K562 (cell line): ENCODE measurements around the gene UBE3B. TPM values are rescaled to one million over a fixed set of nuclear protein-coding genes. Genes with fewer than 3 reads are reported as not detected.

Experiments
- ATAC-seq: fragments of 200-7000 bp; cut with Tn5 transposase; 3 replicates; pipeline ENCODE4 v1.9.1; 2020; ENCODE audit warnings: moderate library complexity
- BruUV-seq: library from RNA; stranded (reverse); fragments of 400-500 nt; replicated peaks from 2 replicates; lab custom pipeline; 2021; lab: Mats Ljungman, UMichigan
- CTCF ChIA-PET: fragments of 300-600 bp; formaldehyde crosslinking; extraction: SDS; loops from one replicate; lab custom pipeline; 2021; ENCODE audit warnings: low intra/inter-chr PET ratio; lab: Yijun Ruan, JAX
- POLR2A ChIA-PET: fragments of 300-600, 350-650 bp; sonication (Branson Sonifier 250); formaldehyde crosslinking; extraction: SDS; loops from one replicate; lab custom pipeline; 2021; ENCODE audit warnings: antibody characterized with exemption, inconsistent platforms; lab: Yijun Ruan, JAX
- DNase-seq, 4 experiments: peaks; one replicate each; pipeline versions ENCODE4 v3.0.0 to v3.0.0-alpha.2; 2011 to 2018; ENCODE audit warnings: low spot score in 3 of 4, mixed read lengths in 3 of 4; ENCODE audit errors: extremely low read depth in 1 of 4
- FAIRE-seq: peaks from 2 replicates; lab custom pipeline; 2011; peaks lifted over from hg19 to GRCh38; lab: Jason Lieb, UNC
- H2AFZ ChIP-seq: 2 replicates; pipeline ENCODE4 v1.6.0; 2011; ENCODE audit warnings: low read depth, low read length, control low read depth, inconsistent platforms
- H3K27ac ChIP-seq: fragments of 200-600 bp; 3 replicates; pipeline ENCODE4 v1.8.0; 2011; ENCODE audit warnings: low read depth, mild to moderate bottlenecking, control low read depth, inconsistent platforms, low read length, moderate library complexity, mixed read lengths; ENCODE audit errors: extremely low read depth
- H3K27me3 ChIP-seq, 2 experiments: fragments of 300-600 bp in 1 of 2; 2 replicates in 1 of 2; 3 replicates in 1 of 2; pipeline versions ENCODE4 v1.6.0 to v1.8.0; 2011; ENCODE audit warnings: inconsistent platforms in 2 of 2, low read length in 2 of 2, mild to moderate bottlenecking in 1 of 2, mixed read lengths in 1 of 2, moderate library complexity in 1 of 2; ENCODE audit not compliant: control insufficient read depth in 2 of 2, insufficient read depth in 2 of 2
- H3K36me3 ChIP-seq: fragments of 300-600 bp; 3 replicates; pipeline ENCODE4 v1.8.0; 2011; ENCODE audit warnings: mild to moderate bottlenecking, low read length, inconsistent platforms; ENCODE audit not compliant: control insufficient read depth, insufficient read depth
- H3K4me1 ChIP-seq, 2 experiments: fragments of 200-600 bp in 1 of 2; replicated peaks in 1 of 2; 2 replicates in 1 of 2; 3 replicates in 1 of 2; pipeline versions ENCODE4 v1.5.1 to v1.8.0; 2011; ENCODE audit warnings: inconsistent platforms in 2 of 2, low read length in 2 of 2, mild to moderate bottlenecking in 1 of 2, mixed read lengths in 1 of 2, moderate library complexity in 1 of 2; ENCODE audit not compliant: control insufficient read depth in 2 of 2, insufficient read depth in 2 of 2
- H3K4me2 ChIP-seq: 2 replicates; pipeline ENCODE4 v1.6.1; 2011; ENCODE audit warnings: low read length, control low read depth, inconsistent platforms, mixed read lengths; ENCODE audit not compliant: insufficient read depth
- H3K4me3 ChIP-seq: fragments of 200-600 bp; sonication (generic), shearing (Covaris generic); 2 replicates; pipeline ENCODE4 v1.5.1; 2016; ENCODE audit warnings: control low read depth, inconsistent platforms
- H3K79me2 ChIP-seq: fragments of 200-600 bp; 3 replicates; pipeline ENCODE4 v1.8.0; 2011; ENCODE audit warnings: low read length, inconsistent platforms; ENCODE audit not compliant: control insufficient read depth, insufficient read depth
- H3K9ac ChIP-seq, 2 experiments: 2 replicates each; pipeline versions ENCODE4 v1.6.0 to v1.6.1; 2011; ENCODE audit warnings: low read depth in 2 of 2, low read length in 2 of 2, control low read depth in 1 of 2, inconsistent platforms in 1 of 2, mild to moderate bottlenecking in 1 of 2, mixed read lengths in 1 of 2; ENCODE audit not compliant: insufficient read depth in 1 of 2
- H3K9me1 ChIP-seq: one replicate; pipeline ENCODE4 v1.6.0; 2011; ENCODE audit warnings: inconsistent platforms, mild to moderate bottlenecking, low read length, moderate library complexity; ENCODE audit not compliant: control insufficient read depth, insufficient read depth
- H3K9me3 ChIP-seq: replicated peaks from 2 replicates; pipeline ENCODE4 v1.5.1; 2011; ENCODE audit warnings: low read depth, low read length, inconsistent platforms; ENCODE audit not compliant: control insufficient read depth, insufficient read depth
- H4K20me1 ChIP-seq: replicated peaks from 2 replicates; pipeline ENCODE4 v1.6.1; 2011; ENCODE audit warnings: low read length, inconsistent platforms, mixed read lengths; ENCODE audit not compliant: control insufficient read depth, insufficient read depth
- CEBPB ChIP-seq: fragments of 450-650 bp; IDR thresholded peaks from 2 replicates; pipeline ENCODE4 v1.6.1; 2016; ENCODE audit warnings: missing genetic modification characterization, missing compliant biosample characterization
- CEBPG ChIP-seq, 3 experiments: fragments of 200-800 bp in 1 of 3; sonication (Bioruptor generic) in 1 of 3; sonication (generic) in 1 of 3; formaldehyde crosslinking in 1 of 3; IDR thresholded peaks in 2 of 3; conservative IDR thresholded peaks in 1 of 3; 2 replicates each; pipeline versions ENCODE4 v1.6.1 to v1.8.0; 2016 to 2022; ENCODE audit warnings: missing compliant biosample characterization in 2 of 3, missing genetic modification characterization in 2 of 3, mild to moderate bottlenecking in 1 of 3, missing genetic modification reagents in 1 of 3
- PKNOX1 ChIP-seq: fragments of 450-650 bp; IDR thresholded peaks from 2 replicates; pipeline ENCODE4 v1.6.1; 2016
- ZNF444 ChIP-seq: fragments of 250-450 bp; sonication (Bioruptor Pico); IDR thresholded peaks from 2 replicates; pipeline ENCODE4 v1.4.0; 2020; ENCODE audit warnings: mild to moderate bottlenecking, moderate library complexity
- WGBS: fragments of 100-300 bp; shearing (Covaris generic); methylation state at CpG from one replicate; pipeline ENCODE4 v1.1.6; 2016; ENCODE audit warnings: low coverage, mixed read lengths; ENCODE audit not compliant: insufficient coverage; ENCODE audit errors: missing lambda C conversion rate; 5-methylcytosine and 5-hydroxymethylcytosine counted together
- in situ Hi-C: fragments of 300-500 bp; cut with MboI; formaldehyde crosslinking; loops from 4 replicates; pipeline ENCODE4 v1.15.0; 2018; ENCODE audit warnings: inconsistent platforms, mixed read lengths
- intact Hi-C: fragments of 100-400 bp; cut with micrococcal nuclease; formaldehyde crosslinking; loops from 2 replicates; pipeline ENCODE4 v1.14.2; 2022
- polyA plus RNA-seq, 8 experiments: library from polyadenylated mRNA; depleted of rRNA in 4 of 8; stranded (reverse) in 5 of 8; unstranded in 3 of 8; fragments of >200 nt; fragmentation: Nextera tagmentation in 2 of 8; fragmentation: Illumina TruSeq in 1 of 8; extraction: Ambion mirVana in 2 of 8; extraction: Trizol in 1 of 8; gene quantifications; 2 replicates each; pipeline versions ENCODE4 v1.2.1 to v1.2.3, GENCODE V29; 2011 to 2014; ENCODE audit warnings: inconsistent platforms in 1 of 8, missing spikeins in 1 of 8
- total RNA-seq, 7 experiments: library from RNA; depleted of rRNA in 6 of 7; stranded (reverse); fragments of >200 nt in 6 of 7; fragmentation: Illumina TruSeq in 2 of 7; extraction: Trizol in 2 of 7; gene quantifications; 2 replicates each; pipeline versions ENCODE4 v1.2.1 to v1.2.3, GENCODE V29; 2011 to 2021; ENCODE audit warnings: low replicate concordance in 1 of 7
- TF ChIP-seq, protein P1 (sequence below): fragments of 450-650 bp; IDR thresholded peaks from 2 replicates; pipeline ENCODE4 v1.6.1; 2016; ENCODE audit warnings: missing biosample characterization, missing genetic modification characterization

UBE3B gene
- total and polyA plus RNA-seq, 9 of the 15 experiments (the other 6 are each of a cell fraction or from before 2014, with no cell fraction given): 7.6 to 23.6 (median 15.5) TPM

GRCh38 chr12:109430244-109430643, 47.2 kb upstream of the UBE3B start:
- H3K9ac ChIP-seq: 0 out of 4 replicates have a peak overlapping the region, but pooled peaks of 1 of the 2 experiments have one; percentile 3
- peaks cover 11 to 34% of the 10 kb centered on the region in 2 experiments; a peak in 3 of 5 replicates for H3K27me3 ChIP-seq
- ChIA-PET CTCF (no interaction called here), POLR2A (no interaction called here)
- no peak for DNase-seq
- ATAC-seq: no peak
- no peak overlapping the region for H2AFZ ChIP-seq
- no peak for TF ChIP-seq PKNOX1
- TF ChIP-seq, protein P1, sequence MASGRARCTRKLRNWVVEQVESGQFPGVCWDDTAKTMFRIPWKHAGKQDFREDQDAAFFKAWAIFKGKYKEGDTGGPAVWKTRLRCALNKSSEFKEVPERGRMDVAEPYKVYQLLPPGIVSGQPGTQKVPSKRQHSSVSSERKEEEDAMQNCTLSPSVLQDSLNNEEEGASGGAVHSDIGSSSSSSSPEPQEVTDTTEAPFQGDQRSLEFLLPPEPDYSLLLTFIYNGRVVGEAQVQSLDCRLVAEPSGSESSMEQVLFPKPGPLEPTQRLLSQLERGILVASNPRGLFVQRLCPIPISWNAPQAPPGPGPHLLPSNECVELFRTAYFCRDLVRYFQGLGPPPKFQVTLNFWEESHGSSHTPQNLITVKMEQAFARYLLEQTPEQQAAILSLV (tag): peak; percentile 66
- TF ChIP-seq CEBPB (tag): peak; percentile 95
- TF ChIP-seq ZNF444 (CRISPR knock-in tag): no peak
- peak; percentile 85 for TF ChIP-seq CEBPG (CRISPR knock-in tag; IDR thresholded peaks at IDR 0.05)
- TF ChIP-seq CEBPG (tag; conservative IDR thresholded peaks at IDR 0.05 in 1 of 2, IDR thresholded peaks at IDR 0.05 in 1 of 2): peak in 1 of 2 experiments; percentile 82; a peak in 2 of 4 replicates
- no TSS peak for BruUV-seq
- intact Hi-C loops (loop anchor here (5.0 kb wide), 1 partner anchor 47 kb away; the partner anchor contains the start of genes KCTD10 and UBE3B), in situ Hi-C loops (loop anchor here (5.0 kb wide), 1 partner anchor 342 kb away; no protein-coding TSS in a partner anchor)
- H3K36me3 ChIP-seq: no peaks in the 10 kb centered on the region
- H3K9me3 ChIP-seq: 0 out of 2 replicates have a peak, but pooled peaks cover 3% of the 10 kb centered on the region
- H4K20me1 ChIP-seq: 0 out of 2 replicates have a peak, but pooled peaks cover 3% of the 10 kb centered on the region
- no peak for FAIRE-seq
- H3K27ac ChIP-seq: no peak overlapping the region
- 18% methylated on average over 6 of the region's 6 CpGs for WGBS
- no peak overlapping the region for H3K4me3 ChIP-seq
- no peak overlapping the region for H3K4me2 ChIP-seq
- no peaks in the 10 kb centered on the region; a peak in 1 of 5 replicates for H3K4me1 ChIP-seq
- H3K79me2 ChIP-seq: no peaks in the 10 kb centered on the region
- H3K9me1 ChIP-seq: no peaks in the 10 kb centered on the region
